Measurements from ENCODE around the gene MAS1L.

Gene MAS1L

DNA sequence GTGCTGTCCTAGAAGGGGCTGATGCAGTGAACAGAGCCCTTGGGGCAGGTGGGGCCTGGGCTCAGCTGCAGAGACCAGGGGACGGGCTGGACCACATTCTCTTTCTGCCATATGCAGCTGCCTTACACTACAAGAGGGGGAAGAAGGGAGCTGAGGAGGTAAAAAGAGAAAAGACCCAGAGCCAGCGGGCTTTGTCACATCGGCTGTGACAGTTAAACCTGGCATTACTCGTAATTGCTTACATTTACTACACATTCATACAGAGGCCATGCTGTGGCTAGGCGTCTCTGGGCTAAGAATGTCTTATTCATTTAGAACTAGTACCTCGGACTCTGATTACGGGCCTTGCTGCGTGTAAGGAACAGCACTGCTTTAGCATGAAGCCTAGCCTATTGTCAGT is 12.8 kb upstream of the MAS1L start:
- H3K9me3 Mint-ChIP-seq = no peaks in the 10 kb centered on the region
- peaks cover 18% of the 10 kb centered on the region for H3K27me3 Mint-ChIP-seq
- H3K4me1 Mint-ChIP-seq = no peaks in the 10 kb centered on the region
- H3K4me3 Mint-ChIP-seq = no peak overlapping the region
- H3K27ac Mint-ChIP-seq = no peak overlapping the region
- H3K36me3 Mint-ChIP-seq = no peaks in the 10 kb centered on the region

DNA sequence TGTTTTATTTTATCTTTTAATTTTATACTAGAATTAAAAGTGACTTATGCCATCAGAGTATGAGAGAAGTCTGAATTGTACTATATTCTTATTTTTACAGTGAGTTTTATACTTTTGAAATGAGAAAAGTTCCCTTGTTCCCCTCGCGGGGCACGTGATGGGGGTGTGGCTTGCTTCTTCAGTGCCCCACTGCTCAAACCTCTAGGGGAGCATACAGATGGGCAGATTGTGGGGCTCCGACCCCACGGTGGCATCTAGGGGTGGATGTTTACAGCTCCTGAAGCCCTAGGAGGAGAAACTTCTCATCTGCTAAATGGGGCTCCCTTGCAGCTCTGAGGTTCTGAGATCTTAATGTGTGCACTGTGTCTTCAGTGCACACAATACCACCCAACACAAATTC is 11.9 kb upstream of the MAS1L start:
- no peak overlapping the region for H3K4me3 Mint-ChIP-seq
- H3K4me1 Mint-ChIP-seq = no peaks in the 10 kb centered on the region
- H3K9me3 Mint-ChIP-seq = no peaks in the 10 kb centered on the region
- H3K27me3 Mint-ChIP-seq = peaks cover 21% of the 10 kb centered on the region
- H3K27ac Mint-ChIP-seq = no peak overlapping the region
- H3K36me3 Mint-ChIP-seq = no peaks in the 10 kb centered on the region

DNA sequence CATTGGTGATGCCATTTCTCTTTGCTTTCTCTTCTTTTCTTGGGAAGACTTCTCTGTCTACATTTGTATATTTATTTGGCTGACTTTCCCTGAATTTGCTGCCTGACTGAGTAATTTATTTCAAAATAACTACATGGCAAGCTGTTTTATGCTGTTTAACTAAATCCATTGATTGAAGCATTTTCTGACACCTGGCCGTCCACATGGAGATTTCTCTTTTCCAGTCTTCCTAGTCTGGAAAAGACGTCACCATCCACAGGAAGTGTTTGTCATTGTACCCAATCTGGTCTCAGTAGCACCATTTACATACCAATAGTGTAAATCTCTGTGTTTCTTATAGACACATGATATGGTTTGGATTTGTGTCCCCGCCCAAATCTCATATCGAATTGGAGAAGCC is 9.2 kb upstream of the MAS1L start:
- no peaks in the 10 kb centered on the region for H3K4me1 Mint-ChIP-seq
- H3K9me3 Mint-ChIP-seq = no peaks in the 10 kb centered on the region
- H3K4me3 Mint-ChIP-seq = no peak overlapping the region
- peaks cover 18% of the 10 kb centered on the region for H3K27me3 Mint-ChIP-seq
- H3K36me3 Mint-ChIP-seq = no peaks in the 10 kb centered on the region
- no peak overlapping the region for H3K27ac Mint-ChIP-seq

DNA sequence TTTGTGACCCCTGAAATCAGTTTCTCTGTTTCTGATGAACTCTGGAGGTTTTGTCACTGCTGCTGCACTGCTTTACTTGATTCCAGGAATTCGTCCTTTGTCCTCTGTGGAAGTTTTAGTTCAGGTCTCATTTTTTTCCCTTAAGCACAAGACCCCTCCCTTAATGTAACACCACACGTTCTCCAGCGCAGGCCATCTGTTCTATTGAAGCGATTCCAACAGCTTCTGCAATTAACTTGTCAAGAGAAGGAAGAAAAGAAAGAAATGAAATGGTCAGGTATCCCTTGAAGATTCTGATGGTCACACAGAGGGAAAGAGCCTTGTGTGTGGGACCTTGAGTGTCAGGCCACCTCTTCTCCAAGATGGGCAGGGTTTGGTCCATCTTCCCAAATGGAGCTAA is 7.8 kb upstream of the MAS1L start:
- Mint-ChIP-seq H3K36me3 (no peaks in the 10 kb centered on the region), H3K4me3 (no peak overlapping the region), H3K4me1 (no peaks in the 10 kb centered on the region), H3K9me3 (no peaks in the 10 kb centered on the region), H3K27ac (no peak overlapping the region), H3K27me3 (peaks cover 14% of the 10 kb centered on the region)

DNA sequence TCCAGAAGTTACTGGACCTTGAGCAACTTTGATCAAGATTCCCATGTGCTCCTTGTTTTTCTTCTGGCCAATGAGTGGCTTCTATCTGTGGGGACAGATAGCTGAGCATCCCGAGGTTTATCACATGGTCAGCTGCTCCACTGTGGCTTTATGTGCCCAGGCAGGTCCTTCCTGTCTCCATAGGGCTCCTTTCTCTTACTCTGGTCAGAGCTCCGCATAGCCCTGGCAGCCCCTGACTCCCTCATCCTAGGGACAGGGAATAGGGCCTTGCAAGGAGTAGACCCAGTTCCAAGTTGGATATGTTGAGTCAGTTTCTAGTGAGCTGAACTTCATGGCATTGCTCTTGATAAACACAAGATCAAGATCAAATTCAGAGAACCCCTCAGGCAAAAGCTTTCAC is 6.4 kb upstream of the MAS1L start:
- H3K27ac Mint-ChIP-seq = no peak overlapping the region
- peaks cover 17% of the 10 kb centered on the region for H3K27me3 Mint-ChIP-seq
- H3K36me3 Mint-ChIP-seq = no peaks in the 10 kb centered on the region
- H3K4me1 Mint-ChIP-seq = no peaks in the 10 kb centered on the region
- H3K4me3 Mint-ChIP-seq = no peak overlapping the region
- H3K9me3 Mint-ChIP-seq = no peaks in the 10 kb centered on the region

DNA sequence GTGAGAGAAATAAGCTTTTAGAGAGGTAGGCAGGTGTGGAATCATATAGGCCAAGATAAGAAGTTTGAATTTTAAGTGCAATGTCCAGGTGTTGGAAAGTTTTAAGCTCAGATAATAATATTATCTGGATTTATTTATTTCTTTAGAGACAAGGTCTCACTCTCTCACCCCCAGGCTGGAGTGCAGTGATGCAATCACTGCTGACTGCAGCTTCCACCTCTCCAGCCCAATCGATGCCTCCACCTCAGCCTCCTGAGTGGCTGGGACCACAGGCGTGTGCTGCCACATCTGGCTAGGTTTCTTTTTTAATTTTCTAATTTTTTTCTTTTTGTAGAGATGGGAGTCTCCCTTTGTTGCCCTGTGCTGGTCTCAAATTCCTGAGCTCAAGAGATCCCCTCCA is 5.5 kb upstream of the MAS1L start:
- H3K27ac Mint-ChIP-seq = no peak overlapping the region
- H3K4me3 Mint-ChIP-seq = no peak overlapping the region
- H3K4me1 Mint-ChIP-seq = no peaks in the 10 kb centered on the region
- H3K9me3 Mint-ChIP-seq = no peaks in the 10 kb centered on the region
- no peaks in the 10 kb centered on the region for H3K36me3 Mint-ChIP-seq
- peaks cover 12% of the 10 kb centered on the region for H3K27me3 Mint-ChIP-seq

DNA sequence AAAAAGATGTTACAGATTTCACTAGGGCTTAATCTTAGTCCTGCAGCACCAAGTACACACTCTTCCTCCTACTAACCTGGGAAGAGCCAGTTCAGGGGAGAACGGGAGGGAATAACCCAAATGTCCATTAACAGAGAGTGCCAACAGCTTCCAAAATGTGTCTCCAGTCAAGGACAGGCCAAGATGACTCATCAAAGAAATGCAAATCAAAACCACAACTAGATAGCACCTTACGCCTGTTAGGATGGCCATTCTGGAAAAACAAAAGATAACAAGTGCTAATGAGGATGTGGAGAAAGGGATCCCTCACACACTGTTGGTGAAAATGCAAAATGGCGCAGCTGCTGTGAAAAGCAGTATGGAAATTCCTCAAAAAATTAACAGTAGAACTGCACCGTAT is 3.8 kb upstream of the MAS1L start:
- no peaks in the 10 kb centered on the region for H3K36me3 Mint-ChIP-seq
- no peak overlapping the region for H3K27ac Mint-ChIP-seq
- H3K4me1 Mint-ChIP-seq = no peaks in the 10 kb centered on the region
- peaks cover 11% of the 10 kb centered on the region for H3K27me3 Mint-ChIP-seq
- H3K4me3 Mint-ChIP-seq = no peak overlapping the region
- H3K9me3 Mint-ChIP-seq = no peaks in the 10 kb centered on the region

DNA sequence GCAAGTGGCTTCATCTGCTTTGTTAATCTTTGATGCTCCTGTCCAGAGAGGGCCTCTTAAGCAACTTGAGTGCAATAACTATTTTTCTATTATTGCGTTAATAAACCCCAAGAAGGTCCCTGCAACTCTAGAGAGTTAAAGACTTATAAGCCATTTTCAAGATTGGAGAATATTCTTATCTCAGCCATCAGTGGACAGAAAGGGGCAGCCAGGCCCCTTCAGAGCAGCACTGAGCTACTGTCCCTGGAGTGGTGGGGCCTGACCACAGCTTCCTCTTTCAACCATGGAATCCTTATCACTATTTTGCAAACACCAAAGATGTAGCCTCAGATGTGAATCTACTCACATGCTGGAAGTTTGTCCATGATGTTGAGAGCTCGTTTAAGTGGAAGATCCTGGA is 2.8 kb upstream of the MAS1L start:
- Mint-ChIP-seq H3K4me3 (no peak overlapping the region), H3K27me3 (peaks cover 10% of the 10 kb centered on the region), H3K9me3 (no peaks in the 10 kb centered on the region), H3K4me1 (no peaks in the 10 kb centered on the region), H3K27ac (no peak overlapping the region), H3K36me3 (no peaks in the 10 kb centered on the region)

DNA sequence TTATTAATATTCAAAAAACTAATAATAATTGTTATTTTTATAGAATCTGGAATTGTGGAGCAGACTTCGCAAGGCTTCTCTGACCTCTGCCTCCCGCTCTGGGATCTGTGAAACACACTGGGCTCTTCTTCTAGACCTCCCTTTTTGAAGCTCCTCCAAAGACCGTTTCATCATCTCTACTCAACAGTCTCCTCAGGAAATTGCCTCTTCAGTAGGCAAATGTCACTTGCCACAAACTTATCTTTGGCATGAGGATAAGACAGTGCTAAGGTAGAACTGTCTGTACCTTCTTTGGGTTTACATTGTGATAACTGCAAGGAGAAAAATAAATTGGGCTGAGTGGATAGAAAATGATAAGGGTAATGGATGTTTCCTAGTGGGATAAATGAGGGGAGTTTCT is 2.3 kb upstream of the MAS1L start:
- H3K9me3 Mint-ChIP-seq = no peaks in the 10 kb centered on the region

DNA sequence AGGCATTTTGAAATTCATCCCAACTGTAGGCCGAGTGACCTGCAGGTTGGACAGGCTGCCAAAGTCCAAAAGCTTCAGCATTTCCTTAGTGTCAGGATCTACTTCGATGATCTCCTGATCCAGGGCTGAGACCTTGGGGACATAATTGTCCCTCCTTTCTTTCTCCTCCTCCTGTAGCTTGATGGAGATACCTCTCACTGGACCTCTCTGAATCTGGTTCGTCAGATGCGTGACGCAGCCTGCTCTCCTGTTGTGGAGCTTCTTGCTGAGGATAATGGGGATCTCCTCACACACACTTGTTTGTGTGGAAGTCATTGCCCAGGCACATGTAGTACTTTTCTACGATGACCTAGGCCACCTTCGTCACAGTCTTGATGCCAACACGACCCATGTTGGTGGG is 1.5 kb upstream of the MAS1L start:
- no peaks in the 10 kb centered on the region for H3K9me3 Mint-ChIP-seq

More for the DNA sequence above, 2.3 kb upstream of the MAS1L start:
- H3K27me3 Mint-ChIP-seq = peaks cover 9% of the 10 kb centered on the region
- H3K4me3 Mint-ChIP-seq = no peak overlapping the region
- no peaks in the 10 kb centered on the region for H3K36me3 Mint-ChIP-seq
- H3K4me1 Mint-ChIP-seq = no peaks in the 10 kb centered on the region
- H3K27ac Mint-ChIP-seq = no peak overlapping the region

DNA sequence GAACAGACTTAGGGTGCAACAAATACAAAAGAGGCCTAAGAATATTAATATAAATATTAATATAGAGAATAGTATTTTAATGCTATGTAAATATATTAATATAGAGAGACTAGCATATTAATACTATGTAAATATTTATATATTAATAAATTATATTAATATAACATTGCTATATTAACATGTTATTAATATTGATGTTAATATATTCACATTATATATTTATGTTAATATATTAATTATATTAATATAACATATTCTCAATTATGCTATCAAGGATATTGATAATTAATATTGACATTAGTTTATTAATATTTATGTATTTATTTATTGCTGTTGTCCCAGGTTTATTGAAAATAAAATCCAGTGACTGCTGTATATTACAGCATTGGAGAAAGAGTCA is 1.1 kb upstream of the MAS1L start:
- Mint-ChIP-seq H3K27ac (no peak overlapping the region), H3K4me3 (no peak overlapping the region), H3K9me3 (no peaks in the 10 kb centered on the region), H3K36me3 (no peaks in the 10 kb centered on the region), H3K27me3 (peaks cover 9% of the 10 kb centered on the region), H3K4me1 (no peaks in the 10 kb centered on the region)

More for the DNA sequence above, 1.5 kb upstream of the MAS1L start:
- H3K27ac Mint-ChIP-seq = no peak overlapping the region
- H3K27me3 Mint-ChIP-seq = peaks cover 9% of the 10 kb centered on the region
- H3K4me3 Mint-ChIP-seq = no peak overlapping the region
- H3K4me1 Mint-ChIP-seq = no peaks in the 10 kb centered on the region
- no peaks in the 10 kb centered on the region for H3K36me3 Mint-ChIP-seq

DNA sequence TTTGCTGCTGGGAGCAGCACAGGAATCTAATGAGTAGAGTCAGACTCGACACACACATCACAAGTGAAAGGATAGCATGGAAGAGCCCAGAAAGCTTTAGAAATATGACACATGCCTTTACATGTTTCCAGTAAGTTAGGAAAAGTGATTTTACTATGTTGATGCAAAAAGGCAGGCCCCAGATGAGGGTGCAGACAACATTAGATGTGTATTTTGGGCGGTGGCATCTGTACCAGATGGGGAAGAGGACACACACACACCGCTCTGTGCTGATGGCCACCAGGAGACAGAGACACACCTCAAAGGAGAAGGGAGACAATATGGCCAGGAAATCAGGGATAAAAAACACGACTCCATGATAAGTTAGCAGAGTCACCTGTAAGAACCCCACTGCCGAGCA is 625 bp downstream of the MAS1L start:
- H3K36me3 Mint-ChIP-seq = no peaks in the 10 kb centered on the region
- H3K4me3 Mint-ChIP-seq = no peak overlapping the region
- no peak overlapping the region for H3K27ac Mint-ChIP-seq
- no peaks in the 10 kb centered on the region for H3K4me1 Mint-ChIP-seq
- H3K27me3 Mint-ChIP-seq = peaks cover 11% of the 10 kb centered on the region
- no peaks in the 10 kb centered on the region for H3K9me3 Mint-ChIP-seq

DNA sequence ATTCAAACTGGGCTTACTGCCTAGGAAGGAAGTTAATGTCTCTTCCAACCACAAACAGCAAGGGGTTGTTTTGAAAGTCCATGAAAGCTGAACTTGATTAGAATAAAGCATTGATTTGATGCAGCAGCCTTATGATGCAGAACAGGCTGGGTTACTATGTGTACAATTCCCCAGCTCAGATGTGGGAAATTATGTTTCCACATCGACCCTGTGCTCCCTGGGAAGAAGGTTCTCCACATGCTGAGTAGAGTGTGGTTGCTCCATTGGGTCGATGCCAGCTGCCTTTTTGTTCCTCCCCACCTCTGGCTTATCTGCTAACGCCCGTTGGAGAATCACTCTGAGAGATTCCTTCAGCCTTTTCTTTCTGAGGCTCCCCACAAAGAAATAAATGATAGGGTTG is 1.2 kb downstream of the MAS1L start:
- Mint-ChIP-seq H3K9me3 (no peaks in the 10 kb centered on the region), H3K4me1 (no peaks in the 10 kb centered on the region), H3K4me3 (no peak overlapping the region), H3K27me3 (peaks cover 12% of the 10 kb centered on the region), H3K36me3 (no peaks in the 10 kb centered on the region), H3K27ac (no peak overlapping the region)

DNA sequence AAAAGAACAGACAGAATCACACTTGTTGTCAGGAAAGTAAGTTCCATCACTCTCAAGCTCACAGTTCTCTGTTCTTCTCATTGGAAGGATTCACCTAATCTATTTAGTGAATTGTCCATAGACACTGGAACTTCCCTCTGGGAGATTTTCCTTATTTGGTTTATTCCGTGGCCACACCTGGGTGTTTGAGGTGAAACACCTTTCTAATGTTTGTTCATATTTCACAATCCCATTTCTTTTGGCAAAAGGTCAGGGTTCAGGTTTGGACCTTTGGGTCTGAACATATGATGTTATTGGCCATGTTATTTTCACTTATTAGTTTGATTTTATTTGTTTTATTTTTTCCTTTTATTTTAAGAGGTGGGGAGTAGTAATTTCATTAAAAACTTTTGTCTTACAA is 4.0 kb downstream of the MAS1L start:
- Mint-ChIP-seq H3K9me3 (no peaks in the 10 kb centered on the region), H3K36me3 (no peaks in the 10 kb centered on the region), H3K4me3 (no peak overlapping the region), H3K27me3 (peaks cover 9% of the 10 kb centered on the region), H3K27ac (no peak overlapping the region), H3K4me1 (no peaks in the 10 kb centered on the region)

DNA sequence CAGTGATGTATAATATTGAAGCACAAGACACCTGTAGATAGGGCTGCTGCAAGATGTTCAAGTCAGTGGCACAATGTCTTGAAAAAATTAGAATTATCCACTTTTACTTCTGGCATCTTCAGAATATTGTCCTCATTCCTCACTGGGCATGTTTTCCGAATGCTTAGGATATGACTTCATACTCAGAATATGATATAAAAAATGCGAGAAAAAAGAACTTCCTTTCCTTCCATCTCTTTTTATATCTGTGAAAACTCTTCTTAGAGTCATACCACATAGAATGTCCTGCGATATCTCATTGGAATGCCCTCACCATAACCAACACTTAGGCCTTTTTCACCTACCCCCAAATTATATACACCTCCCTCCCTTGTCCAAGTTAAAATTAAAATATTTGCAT is 4.6 kb downstream of the MAS1L start:
- H3K27me3 Mint-ChIP-seq = peaks cover 9% of the 10 kb centered on the region
- H3K36me3 Mint-ChIP-seq = no peaks in the 10 kb centered on the region
- no peak overlapping the region for H3K4me3 Mint-ChIP-seq
- H3K9me3 Mint-ChIP-seq = no peaks in the 10 kb centered on the region
- H3K4me1 Mint-ChIP-seq = no peaks in the 10 kb centered on the region
- H3K27ac Mint-ChIP-seq = no peak overlapping the region

DNA sequence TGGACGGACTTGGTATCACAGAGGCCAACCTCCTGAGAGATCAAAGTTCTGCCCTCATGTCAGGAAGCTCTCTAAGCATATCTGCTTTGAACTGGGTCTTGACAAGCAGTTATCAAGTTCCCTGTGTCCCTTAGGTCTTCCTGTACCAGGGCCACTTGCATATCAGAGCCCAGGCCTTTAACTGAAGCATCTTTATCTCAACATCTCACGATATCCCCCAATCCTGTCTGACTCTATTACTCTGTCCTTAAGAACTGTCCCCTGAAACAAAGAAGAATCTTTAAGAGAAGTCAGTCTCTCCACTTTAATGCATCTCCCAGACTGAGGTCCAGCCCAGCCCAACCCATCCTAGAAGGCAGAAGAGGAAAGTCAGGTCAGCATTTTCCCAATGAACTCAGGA is 8.2 kb downstream of the MAS1L start:
- H3K4me3 Mint-ChIP-seq = no peak overlapping the region
- H3K4me1 Mint-ChIP-seq = no peaks in the 10 kb centered on the region
- no peaks in the 10 kb centered on the region for H3K36me3 Mint-ChIP-seq
- H3K27ac Mint-ChIP-seq = no peak overlapping the region
- H3K27me3 Mint-ChIP-seq = peaks cover 5% of the 10 kb centered on the region
- H3K9me3 Mint-ChIP-seq = no peaks in the 10 kb centered on the region

DNA sequence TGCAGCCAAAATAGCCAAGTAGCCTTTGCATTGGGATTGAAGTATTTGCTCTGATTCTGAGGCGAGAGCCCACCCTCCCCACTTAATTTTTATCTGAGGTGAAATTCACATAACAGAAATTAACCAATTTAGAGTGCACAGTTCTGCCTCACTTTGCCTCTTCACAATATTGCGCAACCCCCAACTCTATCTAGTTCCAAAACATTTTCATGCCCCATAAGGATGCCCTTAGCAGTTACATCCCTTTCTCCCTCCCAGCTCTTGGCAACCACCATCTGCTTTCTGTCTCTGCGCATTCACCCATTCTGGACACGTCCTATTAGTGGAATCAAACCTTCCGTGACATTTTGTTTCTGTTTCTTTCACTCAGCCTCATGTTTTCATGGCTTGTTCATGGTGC is 9.0 kb downstream of the MAS1L start:
- Mint-ChIP-seq H3K4me1 (no peaks in the 10 kb centered on the region), H3K36me3 (no peaks in the 10 kb centered on the region), H3K27ac (no peak overlapping the region), H3K4me3 (no peak overlapping the region), H3K27me3 (peaks cover 3% of the 10 kb centered on the region), H3K9me3 (no peaks in the 10 kb centered on the region)

Measured in activated naive CD4-positive, alpha-beta T cell treated with anti-CD3 and anti-CD28 coated beads, Interleukin-2, amount 50 U/mL, for 24 hours (primary cell).